GM04504 (cell line): ENCODE results near the gene PEX13.
"Not testable (repeated sequence)": the region's sequence is repeated elsewhere in the genome, so short reads cannot be mapped to it uniquely, and the experiment has no call there.

Experiments used
- DNase-seq: peaks from one replicate; pipeline ENCODE4 v3.0.0-alpha.2; 2012; ENCODE audit warnings: low read depth

PEX13 gene

GRCh38 chr2:61009355-61009754, 8.2 kb upstream of the PEX13 start:
- DNase-seq = no peak

- no peak for DNase-seq
These were observed 5.8 kb upstream of the PEX13 start for GRCh38 chr2:61011678-61012077.

- peak; percentile 50 for DNase-seq
These were observed 5.2 kb upstream of the PEX13 start for GRCh38 chr2:61012303-61012702.

- DNase-seq = no peak
These were observed 4.1 kb upstream of the PEX13 start for GRCh38 chr2:61013382-61013781.

- DNase-seq = no peak
These were observed 2.8 kb upstream of the PEX13 start for GRCh38 chr2:61014763-61015162.

GRCh38 chr2:61015976-61016375, 1.5 kb upstream of the PEX13 start:
- no peak for DNase-seq

- no peak for DNase-seq
These were observed 1.0 kb upstream of the PEX13 start for GRCh38 chr2:61016392-61017002.

GRCh38 chr2:61017003-61017555, 441 bp upstream of the PEX13 start:
- DNase-seq = peak; percentile 40

GRCh38 chr2:61018318-61018755, 817 bp downstream of the PEX13 start:
- DNase-seq = no peak

GRCh38 chr2:61018798-61019197, 1.3 kb downstream of the PEX13 start:
- no peak for DNase-seq

GRCh38 chr2:61021228-61021660, 3.7 kb downstream of the PEX13 start:
- no peak for DNase-seq

- DNase-seq = no peak
These were observed 6.2 kb downstream of the PEX13 start for GRCh38 chr2:61023670-61024069.

GRCh38 chr2:61029533-61029932, 12.0 kb downstream of the PEX13 start:
- DNase-seq = no peak

- DNase-seq = not testable (repeated sequence)
These were observed 17.1 kb downstream of the PEX13 start for GRCh38 chr2:61034592-61034991.

- DNase-seq = not testable (repeated sequence)
These were observed 19.1 kb downstream of the PEX13 start for GRCh38 chr2:61036643-61037042.

GRCh38 chr2:61042807-61043206, 25.3 kb downstream of the PEX13 start:
- no peak for DNase-seq

GRCh38 chr2:61044636-61045035, 27.1 kb downstream of the PEX13 start:
- no peak for DNase-seq

GRCh38 chr2:61045226-61045625, 27.7 kb downstream of the PEX13 start:
- DNase-seq = no peak

- DNase-seq = no peak
These were observed 28.5 kb downstream of the PEX13 start for GRCh38 chr2:61045999-61046398.

- DNase-seq = no peak
These were observed 38.0 kb downstream of the PEX13 start for GRCh38 chr2:61055557-61055956.

GRCh38 chr2:61057562-61057961, 40.0 kb downstream of the PEX13 start:
- DNase-seq = no peak

GRCh38 chr2:61059382-61059781, 41.9 kb downstream of the PEX13 start:
- no peak for DNase-seq

GRCh38 chr2:61065714-61066709, 48.5 kb downstream of the PEX13 start, which contains the start of gene SANBR:
Gene SANBR, plus strand, starts transcription at chr2:61065871. Its CDS starts 4,480 bp downstream, at chr2:61070351.
- DNase-seq = peak; percentile 64
